Body of pancreas (tissue), 4 donors: Measurements from ENCODE around the gene NBEA.
"Not testable (repeated sequence)": the region's sequence is repeated elsewhere in the genome, so short reads cannot be mapped to it uniquely, and the experiment has no call there.

Experiments used
- CTCF ChIP-seq, 7 experiments: fragments of 450-650 bp in 4 of 7; fragments of 200-600 bp in 3 of 7; sonication (generic) in 3 of 7; IDR thresholded peaks; one replicate each; pipeline ENCODE4 v1.5.1; 2016 to 2019; ENCODE audit warnings: antibody characterized with exemption in 7 of 7
- POLR2A ChIP-seq, 3 donors: fragments of 450-650 bp; IDR thresholded peaks; one replicate each; pipeline ENCODE4 v1.6.1; 2016; ENCODE audit warnings: antibody characterized with exemption in 3 of 3, mild to moderate bottlenecking in 2 of 3

GRCh38 chr13:35058585-35058984 is 116.5 kb downstream of the NBEA start:
- not testable (repeated sequence) for TF ChIP-seq CTCF, POLR2A (IDR thresholded peaks at IDR 0.05)
